OCI-LY1 (cell line): Measurements from ENCODE around the gene SNCG.
"Not testable (repeated sequence)": the region's sequence is repeated elsewhere in the genome, so short reads cannot be mapped to it uniquely, and the experiment has no call there.

Source experiments
- H2AFZ ChIP-seq: fragments of 200-600 bp; sonication (generic), shearing (Covaris generic); 2 replicates; pipeline ENCODE4 v1.6.0; 2014; ENCODE audit warnings: antibody characterized with exemption, mild to moderate bottlenecking, low read length
- H3F3A ChIP-seq: fragments of 200-600 bp; sonication (generic), shearing (Covaris generic); 2 replicates; pipeline ENCODE4 v1.6.0; 2014; ENCODE audit warnings: mild to moderate bottlenecking, antibody characterized with exemption, low read length, moderate library complexity; ENCODE audit not compliant: insufficient read depth
- H3K27ac ChIP-seq: fragments of 200-600 bp; sonication (generic); 2 replicates; pipeline ENCODE4 v1.5.1; 2014; ENCODE audit warnings: low read length, mixed run types, mild to moderate bottlenecking, low read depth; ENCODE audit not compliant: poor library complexity, severe bottlenecking
- H3K27me3 ChIP-seq: fragments of 200-600 bp; sonication (generic); 2 replicates; pipeline ENCODE4 v1.6.0; 2014; ENCODE audit warnings: antibody characterized with exemption, mild to moderate bottlenecking, low read length, moderate library complexity; ENCODE audit not compliant: insufficient read depth
- H3K36me3 ChIP-seq: fragments of 200-600 bp; sonication (generic); 2 replicates; pipeline ENCODE4 v1.6.1; 2014; ENCODE audit warnings: mild to moderate bottlenecking, antibody characterized with exemption, low read length, moderate library complexity, mixed read lengths; ENCODE audit not compliant: insufficient read depth
- H3K4me1 ChIP-seq: fragments of 200-600 bp; sonication (generic); 2 replicates; pipeline ENCODE4 v1.5.1; 2014; ENCODE audit warnings: mild to moderate bottlenecking, low read length, moderate library complexity; ENCODE audit not compliant: insufficient read depth, severe bottlenecking
- H3K4me2 ChIP-seq: fragments of 200-600 bp; sonication (generic), shearing (Covaris generic); 2 replicates; pipeline ENCODE4 v1.6.1; 2014; ENCODE audit warnings: low read length
- H3K4me3 ChIP-seq: fragments of 200-600 bp; sonication (generic); 2 replicates; pipeline ENCODE4 v1.5.1; 2014; ENCODE audit warnings: low read length, low read depth, mild to moderate bottlenecking, mixed read lengths; ENCODE audit not compliant: poor library complexity, severe bottlenecking
- H3K79me2 ChIP-seq: fragments of 200-600 bp; shearing (Covaris generic); 2 replicates; pipeline ENCODE4 v1.6.1; 2016; ENCODE audit warnings: mixed run types, low read length, mixed read lengths; ENCODE audit not compliant: insufficient read depth
- H3K9ac ChIP-seq: fragments of 200-600 bp; sonication (generic), shearing (Covaris generic); 2 replicates; pipeline ENCODE4 v1.6.1; 2014; ENCODE audit warnings: mild to moderate bottlenecking, low read length, mixed read lengths
- H3K9me2 ChIP-seq: fragments of 200-600 bp; sonication (generic), shearing (Covaris generic); 2 replicates; pipeline ENCODE4 v1.6.1; 2014; ENCODE audit warnings: low read depth, mild to moderate bottlenecking, low read length, mixed read lengths
- H3K9me3 ChIP-seq: fragments of 200-600 bp; shearing (Covaris generic); 2 replicates; pipeline ENCODE4 v1.6.1; 2014; ENCODE audit warnings: low read length, mixed read lengths
- H4K20me1 ChIP-seq: fragments of 200-600 bp; sonication (generic), shearing (Covaris generic); 2 replicates; pipeline ENCODE4 v1.6.0; 2016; ENCODE audit warnings: mild to moderate bottlenecking, low read length; ENCODE audit not compliant: insufficient read depth

The SNCG gene

GRCh38 chr10:87009134-87009696, 50.8 kb downstream of the SNCG start:
- H3K27ac ChIP-seq, H3F3A ChIP-seq, H3K9me2 ChIP-seq, H2AFZ ChIP-seq, H4K20me1 ChIP-seq, H3K9me3 ChIP-seq, H3K79me2 ChIP-seq, H3K9ac ChIP-seq, H3K27me3 ChIP-seq, H3K4me2 ChIP-seq, H3K4me3 ChIP-seq, H3K4me1 ChIP-seq, H3K36me3 ChIP-seq: not testable (repeated sequence)
